HG03066 (cell line): ENCODE data around the gene CRTAP.
"Not testable (repeated sequence)": the region's sequence is repeated elsewhere in the genome, so short reads cannot be mapped to it uniquely, and the experiment has no call there.

Source experiments
- ATAC-seq: cut with Tn5 transposase; IDR thresholded peaks from one replicate; pipeline ENCODE4 v1.9.1; 2021; ENCODE audit warnings: low read depth; ENCODE audit not compliant: unreplicated experiment

CRTAP gene

DNA sequence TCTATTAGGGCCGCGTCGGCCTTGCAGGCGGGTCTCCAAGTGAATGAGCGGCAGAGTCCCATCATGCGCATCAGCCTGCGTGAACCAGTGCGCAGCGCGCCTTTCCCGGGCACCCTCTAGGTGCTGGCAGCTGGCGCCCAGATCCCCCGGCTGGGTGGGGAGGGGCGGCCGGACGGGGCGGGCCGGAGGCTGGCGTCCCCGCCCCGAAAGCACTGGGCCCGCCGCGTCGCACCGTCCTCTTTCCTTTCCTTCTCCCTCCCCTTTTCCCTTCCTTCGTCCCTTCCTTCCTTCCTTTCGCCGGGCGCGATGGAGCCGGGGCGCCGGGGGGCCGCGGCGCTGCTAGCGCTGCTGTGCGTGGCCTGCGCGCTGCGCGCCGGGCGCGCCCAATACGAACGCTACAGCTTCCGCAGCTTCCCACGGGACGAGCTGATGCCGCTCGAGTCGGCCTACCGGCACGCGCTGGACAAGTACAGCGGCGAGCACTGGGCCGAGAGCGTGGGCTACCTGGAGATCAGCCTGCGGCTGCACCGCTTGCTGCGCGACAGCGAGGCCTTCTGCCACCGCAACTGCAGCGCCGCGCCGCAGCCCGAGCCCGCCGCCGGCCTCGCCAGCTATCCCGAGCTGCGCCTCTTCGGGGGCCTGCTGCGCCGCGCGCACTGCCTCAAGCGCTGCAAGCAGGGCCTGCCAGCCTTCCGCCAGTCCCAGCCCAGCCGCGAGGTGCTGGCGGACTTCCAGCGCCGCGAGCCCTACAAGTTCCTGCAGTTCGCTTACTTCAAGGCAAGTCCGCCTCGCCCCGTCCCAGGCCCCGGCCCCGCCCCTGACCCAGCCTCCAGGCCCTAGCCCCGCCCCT lies at the start of gene CRTAP:
Gene CRTAP (plus strand): TSS at position 243 of the 850 bp plus-strand sequence. CDS start 64 bp downstream, at position 307.
- ATAC-seq: peak; percentile 80

DNA sequence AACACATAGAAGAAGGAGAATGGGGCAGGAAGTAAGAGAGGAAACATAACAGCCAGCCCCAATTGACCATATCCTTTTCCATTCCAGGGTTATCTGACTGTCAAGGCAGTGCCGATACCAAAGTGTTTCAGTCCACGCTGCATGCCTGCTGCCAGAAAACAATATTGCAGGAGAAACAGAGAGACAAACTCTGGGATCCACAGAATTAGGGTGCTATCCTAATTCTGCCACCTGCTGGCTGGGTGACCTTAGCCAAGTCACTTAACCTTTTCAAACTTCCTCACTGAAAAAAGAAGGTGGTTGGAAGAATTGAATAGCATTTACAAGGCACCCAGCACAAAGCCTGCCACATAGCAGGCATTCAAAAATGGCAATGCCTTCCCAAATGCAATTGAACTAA lies 48.9 kb upstream of the CRTAP start:
- no peak for ATAC-seq

DNA sequence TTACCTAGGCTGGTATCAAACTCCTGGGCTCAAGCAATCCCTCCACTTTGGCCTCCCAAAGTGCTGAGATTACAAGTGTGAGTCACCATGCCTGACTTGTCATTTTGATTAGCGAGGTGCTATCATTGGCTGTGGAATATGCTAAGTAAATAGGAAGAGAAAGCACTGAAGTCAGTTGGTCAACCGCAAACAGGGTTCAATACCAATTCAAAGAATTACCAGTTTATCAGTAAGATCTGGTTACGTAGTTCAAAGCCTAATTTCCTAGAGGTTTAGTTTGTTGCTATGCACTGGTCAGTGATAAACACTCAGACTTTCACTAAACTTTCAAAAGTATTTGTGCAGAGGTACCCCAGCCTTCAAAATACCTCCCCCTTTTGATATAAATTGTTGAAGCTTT lies 46.3 kb upstream of the CRTAP start:
- ATAC-seq: no peak

DNA sequence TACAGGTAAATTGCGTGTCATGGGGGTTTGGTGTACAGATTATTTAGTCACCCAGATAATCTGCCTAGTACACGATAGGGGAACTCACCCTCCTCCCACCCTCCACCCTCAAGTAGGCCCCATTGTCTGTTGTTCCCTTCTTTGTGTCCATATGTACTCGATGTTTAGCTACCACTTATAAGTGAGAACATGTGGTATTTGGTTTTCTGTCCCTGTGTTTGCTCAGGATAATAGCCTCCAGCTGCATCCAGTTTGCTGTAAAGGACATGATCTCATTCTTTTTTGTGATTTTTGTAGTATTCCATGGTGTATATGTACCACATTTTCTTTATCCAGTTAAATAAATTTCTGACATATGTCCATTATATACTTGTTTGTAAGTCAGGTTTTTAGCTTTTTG lies 44.0 kb upstream of the CRTAP start:
- not testable (repeated sequence) for ATAC-seq

DNA sequence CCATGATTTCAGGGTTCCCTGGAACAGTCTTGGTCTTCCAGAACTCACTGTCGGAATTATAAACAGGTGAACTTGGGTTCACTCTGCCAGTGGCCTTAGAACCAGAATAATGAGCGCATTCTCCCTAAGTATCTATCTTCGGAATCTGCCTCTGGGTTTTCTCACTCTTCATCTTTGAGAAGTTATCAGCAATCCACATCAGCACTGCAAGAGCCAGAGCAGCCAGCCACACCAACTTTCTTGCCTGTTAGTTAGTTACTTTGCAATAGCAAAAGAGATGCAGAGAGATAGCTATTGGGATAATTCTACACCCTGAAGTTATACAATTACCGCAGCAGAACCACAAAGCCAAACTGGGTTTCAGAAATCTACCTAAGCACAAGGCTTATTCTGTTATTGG lies 42.6 kb upstream of the CRTAP start:
- no peak for ATAC-seq

DNA sequence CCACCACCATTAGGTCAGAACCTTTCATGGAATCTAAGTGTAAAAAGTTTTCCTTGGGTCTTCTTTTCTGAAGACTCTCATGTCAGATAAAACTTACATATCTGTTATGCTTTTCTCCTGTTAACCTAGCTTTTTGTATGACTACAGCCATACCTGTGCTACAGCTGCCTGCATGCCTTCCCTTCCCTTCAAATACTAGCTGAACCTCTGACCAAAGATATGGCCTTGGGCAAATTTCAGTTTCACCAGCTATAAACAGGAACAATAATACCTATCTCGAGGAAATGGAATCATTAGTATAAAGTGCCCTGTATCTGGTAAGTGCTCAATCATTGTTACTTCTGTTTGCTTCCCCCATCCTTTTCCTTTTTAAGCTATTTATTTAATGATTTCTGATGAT lies 41.9 kb upstream of the CRTAP start:
- no peak for ATAC-seq

DNA sequence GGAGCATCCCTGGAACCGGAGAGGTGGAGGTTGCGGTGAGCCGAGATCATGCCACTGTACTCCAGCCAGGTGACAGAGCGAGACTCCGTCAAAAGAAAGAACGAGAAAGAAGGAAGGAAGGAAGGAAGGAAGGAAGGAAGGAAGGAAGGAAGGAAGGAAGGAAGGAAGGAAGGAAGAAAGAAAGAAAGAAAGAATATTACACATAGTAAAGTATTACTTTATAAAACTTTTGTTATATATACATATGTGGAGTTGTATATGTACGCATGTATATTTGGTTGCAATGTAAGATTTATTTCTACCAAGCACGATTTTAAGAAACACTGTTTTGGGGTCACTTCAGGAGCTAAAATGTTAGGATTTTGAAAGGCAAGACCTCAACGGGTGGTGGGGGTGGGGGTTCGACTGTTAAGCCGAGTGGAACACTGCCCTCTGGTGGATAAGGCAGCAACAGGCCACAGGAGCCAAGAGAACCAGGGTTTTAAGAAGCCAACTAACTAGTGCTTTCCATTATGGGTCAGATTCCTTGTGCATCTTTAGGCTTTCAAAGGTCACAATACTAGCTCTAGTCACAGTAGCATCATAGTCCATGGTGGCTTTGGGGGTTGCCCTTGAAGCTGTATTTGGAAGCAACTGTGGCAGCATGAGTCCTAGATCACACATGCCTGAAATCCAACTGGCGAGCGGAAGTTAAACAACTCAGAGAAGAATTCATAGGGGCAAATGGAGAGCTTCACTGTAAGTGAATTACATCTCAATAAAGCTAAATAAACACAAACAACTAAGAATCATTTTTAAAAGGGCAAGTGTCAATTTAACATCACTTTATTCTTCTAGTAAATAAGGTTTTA lies 39.4 kb upstream of the CRTAP start:
- no peak for ATAC-seq

DNA sequence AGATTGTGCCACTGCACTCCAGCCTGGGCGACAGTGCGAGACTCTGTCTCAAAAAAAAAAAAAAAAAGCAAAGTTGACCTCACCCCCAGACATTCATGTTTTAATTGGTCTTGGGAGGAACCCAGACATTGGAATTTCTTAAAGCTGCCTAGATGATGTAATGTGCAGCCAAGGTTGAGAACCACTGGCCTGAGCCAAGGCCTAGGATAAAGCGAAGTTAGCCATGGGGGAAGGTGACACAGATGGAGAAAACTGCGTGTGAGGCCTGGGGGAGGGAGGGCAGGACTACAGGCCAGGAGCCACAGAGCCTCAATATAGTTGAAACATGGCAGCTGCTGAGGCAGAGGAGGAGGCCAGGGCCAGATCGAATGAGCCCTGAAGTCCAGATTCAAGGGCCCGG lies 37.8 kb upstream of the CRTAP start:
- ATAC-seq: no peak

DNA sequence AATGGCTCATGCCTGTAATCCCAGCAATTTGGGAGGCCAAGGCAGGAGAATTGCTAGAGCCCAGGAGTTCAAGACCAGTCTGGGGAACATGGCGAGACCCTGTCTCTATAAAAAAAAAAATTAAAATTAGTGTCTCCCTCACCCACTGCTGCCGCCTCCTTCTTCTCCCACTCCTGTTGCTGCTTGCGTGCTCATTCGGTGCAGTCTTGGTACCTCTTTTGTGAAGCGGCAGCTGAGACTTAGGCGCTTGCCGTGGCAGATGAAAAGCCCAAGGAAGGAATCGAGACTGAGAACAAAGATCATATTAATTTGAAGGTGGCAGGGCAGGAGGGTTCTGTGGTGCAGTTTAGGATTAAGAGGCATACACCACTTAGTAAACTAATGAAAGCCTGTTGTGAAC lies 36.9 kb upstream of the CRTAP start:
- ATAC-seq: no peak

DNA sequence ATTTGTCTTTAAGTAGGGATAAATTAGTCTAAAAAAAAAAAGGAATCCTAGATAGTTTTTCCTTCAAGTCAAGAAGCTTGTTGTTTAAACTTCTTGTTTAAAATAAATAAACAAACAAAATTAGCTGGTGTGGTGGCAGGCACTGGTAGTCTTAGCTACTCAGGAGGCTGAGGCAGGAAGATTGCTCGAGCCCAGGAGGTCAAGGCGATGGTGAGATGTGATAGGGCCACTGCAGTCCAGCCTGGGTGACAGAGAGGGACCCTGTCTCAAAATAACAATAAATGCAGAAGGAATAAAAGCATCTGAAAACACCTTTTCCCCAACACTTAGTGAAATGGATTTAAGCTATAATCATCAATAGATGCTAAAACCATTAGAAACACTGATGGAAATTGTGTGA lies 35.8 kb upstream of the CRTAP start:
- no peak for ATAC-seq

DNA sequence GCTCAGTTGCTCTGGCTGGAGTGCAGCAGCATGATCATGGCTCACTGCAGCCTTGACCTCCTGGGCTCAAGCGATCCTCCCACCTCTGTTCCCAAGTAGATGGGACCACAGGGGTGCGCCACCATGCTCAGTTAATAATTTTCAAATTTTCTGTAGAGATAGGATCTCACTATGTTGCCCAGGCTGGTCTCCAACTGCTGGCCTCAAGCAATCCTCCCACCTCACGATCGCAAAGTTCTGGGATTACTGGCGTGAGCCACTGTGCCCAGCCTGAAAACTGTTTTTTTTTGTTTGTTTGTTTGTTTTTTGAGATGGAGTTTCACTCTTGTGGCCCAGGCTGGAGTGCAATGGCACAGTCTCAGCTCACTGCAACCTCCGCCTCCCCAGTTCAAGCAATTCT lies 34.0 kb upstream of the CRTAP start:
- ATAC-seq: not testable (repeated sequence)

DNA sequence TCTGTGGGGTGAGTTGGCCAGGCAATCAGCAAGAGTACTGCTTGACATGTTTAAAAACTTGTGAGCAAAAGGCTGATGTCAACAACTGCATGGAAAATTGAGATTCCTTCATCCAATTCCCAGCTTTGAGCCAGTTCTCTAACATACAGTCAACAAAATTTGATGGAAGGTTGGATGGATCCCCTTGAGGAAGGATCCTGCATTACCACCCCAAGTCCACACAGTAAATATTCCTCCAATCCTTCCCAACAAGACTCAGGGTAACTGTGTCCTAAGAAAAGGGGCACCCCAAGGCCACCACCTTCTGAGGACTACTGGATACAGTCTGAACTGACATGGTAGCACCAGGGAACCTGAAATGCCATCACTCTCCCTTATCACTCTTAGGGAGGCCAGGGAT lies 32.0 kb upstream of the CRTAP start:
- no peak for ATAC-seq

DNA sequence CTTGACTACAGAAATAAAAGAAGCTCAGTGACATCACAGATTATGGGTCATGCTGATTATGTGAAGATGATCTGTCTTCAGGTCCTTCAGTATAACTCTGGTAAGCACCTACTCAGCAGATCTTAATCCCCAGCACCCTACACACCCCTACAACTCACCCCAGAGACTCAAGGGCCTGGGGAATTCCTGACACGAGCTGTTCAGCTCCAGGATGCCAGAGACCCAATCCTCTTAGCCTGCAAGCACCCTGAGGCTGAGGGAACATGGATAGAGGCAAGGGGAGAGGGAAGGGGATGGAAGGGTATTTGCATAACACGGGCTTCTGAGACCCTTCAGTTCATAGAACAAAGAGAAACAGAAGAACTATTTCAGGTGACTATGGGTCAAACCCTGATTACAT lies 29.9 kb upstream of the CRTAP start:
- ATAC-seq: no peak

DNA sequence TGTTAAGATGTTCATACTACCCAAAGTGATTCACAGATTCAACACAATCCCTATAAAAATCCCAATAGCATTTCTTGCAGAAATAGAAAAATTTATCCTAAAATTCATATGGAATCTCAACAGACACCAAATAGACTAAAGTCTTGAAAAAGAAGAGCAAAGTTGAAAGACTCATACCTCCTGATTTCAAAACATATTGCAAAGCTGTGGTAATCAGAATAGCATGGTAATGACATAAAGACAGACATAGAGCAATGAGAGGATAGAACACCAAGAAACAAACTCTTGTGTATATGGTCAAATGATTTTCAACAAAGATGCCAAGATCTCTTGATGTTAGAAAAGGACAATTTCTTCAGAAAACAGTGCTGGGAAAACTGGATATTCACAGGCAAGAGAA lies 25.1 kb upstream of the CRTAP start:
- ATAC-seq: no peak

DNA sequence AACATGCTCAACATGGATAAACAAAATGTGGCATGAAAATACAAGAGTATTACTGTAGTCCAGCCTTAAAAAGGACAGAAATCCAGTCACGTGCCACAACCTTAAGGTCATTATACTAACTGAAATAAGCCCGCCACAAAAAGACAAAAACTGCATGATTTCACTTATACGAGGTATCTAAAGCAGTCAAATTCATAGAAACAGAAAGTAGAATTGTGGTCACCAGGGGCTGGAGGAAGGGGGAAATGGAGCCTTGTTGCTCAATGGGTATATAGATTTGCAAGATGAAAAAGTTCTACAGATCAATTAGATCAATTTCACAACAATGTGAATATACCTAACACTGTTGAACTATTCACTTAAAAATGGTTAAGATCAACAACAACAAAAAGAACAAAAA lies 24.3 kb upstream of the CRTAP start:
- ATAC-seq: peak; percentile 93

DNA sequence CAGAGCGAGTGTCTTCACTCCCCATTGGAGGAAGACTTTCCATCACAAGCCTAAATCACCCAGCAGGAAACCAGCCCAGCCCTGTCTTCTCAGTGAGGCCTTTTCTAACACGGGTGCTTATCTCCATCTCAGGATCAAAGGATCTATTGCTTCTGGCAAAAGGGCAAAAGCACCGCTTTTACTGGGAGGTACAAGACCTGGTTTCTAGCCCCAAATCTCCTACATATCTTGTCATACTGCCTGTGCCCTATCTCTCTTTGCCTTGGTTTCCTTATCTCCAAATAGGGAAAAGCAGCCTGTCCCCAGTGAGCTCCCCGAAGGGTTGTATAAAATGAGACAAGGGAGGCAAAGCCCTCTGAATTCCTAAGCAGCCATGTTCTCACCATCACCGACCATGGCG lies 22.1 kb upstream of the CRTAP start:
- ATAC-seq: no peak

DNA sequence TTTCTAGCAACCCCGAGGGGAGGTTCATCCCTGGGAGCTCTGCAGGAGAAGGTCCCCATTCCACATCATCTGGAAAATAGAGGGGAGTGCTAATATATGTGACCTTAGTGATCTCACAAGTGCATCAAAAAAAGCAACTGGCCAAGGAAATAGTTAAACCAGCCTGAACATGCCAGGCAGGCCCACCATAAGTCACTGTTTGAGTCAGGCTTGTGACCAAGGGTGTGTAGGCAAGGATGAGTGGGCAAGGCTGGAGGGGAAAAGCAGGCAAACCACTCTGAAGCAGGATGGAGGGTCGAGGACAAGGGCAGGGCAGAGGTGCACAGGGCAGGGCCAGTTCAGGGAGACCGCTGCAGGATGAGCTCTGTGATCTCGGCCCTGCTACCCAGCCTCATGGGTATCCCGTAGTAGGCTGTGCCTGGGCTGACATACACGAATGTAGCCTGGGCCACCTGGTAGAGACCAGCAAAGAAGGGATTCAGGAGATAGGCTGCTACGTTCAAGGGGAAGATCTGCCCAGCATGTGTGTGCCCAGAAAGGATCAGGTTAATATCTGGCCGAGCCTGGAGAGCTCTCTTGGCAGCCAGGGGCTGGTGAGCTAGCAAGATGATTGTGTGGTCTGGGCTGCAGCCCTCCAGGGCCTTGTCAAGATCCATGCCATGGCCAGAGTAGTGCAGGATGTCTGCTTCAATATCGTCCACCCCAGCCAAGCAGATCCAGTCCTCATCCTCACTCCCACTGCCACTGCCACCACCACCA lies 21.1 kb upstream of the CRTAP start:
- no peak for ATAC-seq

DNA sequence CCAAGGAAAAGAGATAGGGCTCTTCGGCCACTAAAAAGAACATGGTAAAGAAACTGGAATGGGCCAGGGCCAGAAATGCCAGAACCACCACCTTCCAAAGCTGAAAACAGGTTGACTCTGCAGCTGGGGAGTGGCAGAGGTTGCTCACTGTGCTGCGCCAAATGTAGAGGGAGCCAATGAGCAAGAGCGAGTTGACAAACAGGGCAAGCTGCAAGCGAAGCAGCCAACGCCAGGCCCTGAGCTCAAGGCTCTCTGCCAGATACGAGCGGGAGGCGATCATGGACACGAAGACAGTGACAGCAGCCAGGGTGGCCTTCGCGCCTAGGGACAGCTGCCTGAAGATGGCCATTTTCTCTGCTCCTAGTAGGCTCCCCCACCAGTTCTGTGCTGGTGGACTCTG lies 20.0 kb upstream of the CRTAP start:
- no peak for ATAC-seq

DNA sequence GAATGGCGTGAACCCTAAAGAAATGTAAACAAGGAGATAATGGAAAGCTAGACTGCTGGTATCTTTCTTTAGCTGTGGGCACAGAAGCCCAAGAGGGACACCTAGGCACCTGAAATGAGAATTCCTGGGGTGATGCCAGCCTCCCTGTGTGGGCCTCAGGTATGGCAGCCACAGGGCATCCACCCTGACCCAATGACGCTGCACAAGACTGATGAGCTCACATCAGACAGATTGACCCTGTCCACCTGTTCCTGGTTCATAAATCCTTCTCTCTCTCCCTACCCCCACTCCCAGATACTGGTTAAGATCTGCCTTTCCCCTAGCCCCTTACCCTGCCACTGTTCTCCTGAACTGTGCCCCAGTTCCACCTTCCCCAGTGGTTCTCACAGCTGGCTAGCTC lies 18.4 kb upstream of the CRTAP start:
- no peak for ATAC-seq

DNA sequence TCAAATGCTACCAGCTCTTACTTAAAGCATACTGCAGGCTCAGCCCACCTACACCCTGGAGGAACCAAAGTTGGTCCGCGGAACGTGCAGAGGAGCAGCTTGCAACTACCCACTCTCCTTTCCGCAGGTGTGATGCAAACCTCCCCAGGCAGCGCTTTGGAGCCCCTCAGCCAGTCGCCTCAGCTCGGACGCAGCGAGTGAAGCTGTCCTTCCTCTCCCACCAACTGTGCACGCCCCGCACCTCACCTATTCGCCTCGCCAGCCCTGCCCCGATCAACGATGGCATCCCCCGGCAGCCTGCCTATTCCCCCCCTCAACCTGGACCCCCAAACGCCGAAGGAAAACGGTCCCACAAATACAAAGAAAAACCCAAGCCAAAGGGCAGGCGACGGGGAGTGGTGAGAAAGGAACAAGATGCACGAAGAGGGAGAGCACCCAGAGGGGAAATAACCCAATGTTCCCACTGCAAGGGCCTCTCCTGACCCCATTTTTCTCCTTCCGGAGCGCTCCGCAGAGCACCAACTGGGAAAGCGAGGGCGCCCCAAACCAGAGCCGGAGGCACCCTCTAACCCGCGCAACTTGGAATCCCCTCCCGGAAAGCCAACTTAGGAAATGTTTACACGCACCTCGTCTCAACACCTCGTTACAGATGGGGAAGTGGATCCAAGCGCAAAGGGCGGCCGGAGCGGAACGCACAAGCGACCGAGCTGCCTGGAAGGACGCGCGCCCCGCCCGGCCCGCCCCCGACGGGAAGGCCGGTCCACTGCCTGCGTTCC lies 17.5 kb upstream of the CRTAP start:
- peak; percentile 36 for ATAC-seq
